ENCODE results near the gene PLA2G12A.

PLA2G12A gene

DNA sequence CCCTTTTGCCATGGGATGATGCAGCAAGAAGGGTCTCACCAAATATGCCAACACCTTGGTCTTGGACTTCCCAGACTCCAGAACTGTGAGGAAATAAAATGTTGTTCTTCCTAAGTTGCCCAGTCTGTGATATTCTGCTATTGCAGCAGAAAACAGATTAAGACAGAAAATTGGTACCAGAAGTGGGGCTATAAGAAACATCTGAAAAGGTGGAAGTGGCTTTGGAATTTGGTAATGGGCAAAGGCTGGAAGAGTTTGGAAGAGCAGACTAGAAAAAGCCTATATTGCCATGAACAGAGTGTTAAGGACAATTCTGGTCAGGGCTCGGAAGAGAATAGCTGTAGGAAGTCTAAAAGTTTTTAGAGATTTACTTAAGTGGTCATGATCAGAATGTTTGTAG is 54.0 kb downstream of the PLA2G12A start:
- no peak for DNase-seq

DNA sequence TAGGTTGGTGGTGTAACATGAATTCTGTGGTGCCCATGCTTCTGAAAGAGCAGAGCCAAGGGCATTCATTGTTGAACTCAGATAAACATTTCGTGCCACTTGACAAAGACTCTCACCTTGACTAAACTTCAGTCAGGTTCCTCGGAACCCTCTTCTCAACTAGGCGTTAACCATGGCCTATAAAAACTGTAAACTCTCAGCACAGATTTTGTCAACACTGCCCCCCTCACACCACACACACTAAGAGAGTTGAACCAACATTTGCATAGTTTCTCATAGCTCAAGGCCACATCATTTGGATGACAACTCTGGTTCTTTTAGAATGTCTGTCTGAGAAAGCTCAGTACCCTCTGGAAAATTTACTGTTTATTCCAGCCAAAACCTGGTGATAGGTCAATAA is 54.7 kb downstream of the PLA2G12A start:
- DNase-seq, result no peak

DNA sequence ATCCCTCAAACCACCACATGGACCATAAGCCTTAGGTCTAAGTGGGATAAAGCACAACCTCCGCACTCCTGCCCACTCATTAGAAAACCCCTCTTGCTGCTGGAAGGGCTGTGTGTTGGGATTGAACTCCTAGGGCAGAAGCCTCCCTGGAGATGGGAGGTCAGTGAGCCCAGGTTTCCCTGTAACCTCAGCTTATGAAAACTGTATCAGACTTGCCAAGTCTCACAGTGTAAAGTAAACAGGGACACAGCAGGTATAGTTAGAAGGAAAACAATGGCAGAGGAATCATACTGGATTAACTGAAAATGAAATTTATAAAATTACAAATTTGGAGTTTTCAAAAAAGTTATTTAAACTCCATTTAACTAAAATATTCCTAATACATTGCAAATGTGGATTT is 56.6 kb downstream of the PLA2G12A start:
- no peak for DNase-seq

DNA sequence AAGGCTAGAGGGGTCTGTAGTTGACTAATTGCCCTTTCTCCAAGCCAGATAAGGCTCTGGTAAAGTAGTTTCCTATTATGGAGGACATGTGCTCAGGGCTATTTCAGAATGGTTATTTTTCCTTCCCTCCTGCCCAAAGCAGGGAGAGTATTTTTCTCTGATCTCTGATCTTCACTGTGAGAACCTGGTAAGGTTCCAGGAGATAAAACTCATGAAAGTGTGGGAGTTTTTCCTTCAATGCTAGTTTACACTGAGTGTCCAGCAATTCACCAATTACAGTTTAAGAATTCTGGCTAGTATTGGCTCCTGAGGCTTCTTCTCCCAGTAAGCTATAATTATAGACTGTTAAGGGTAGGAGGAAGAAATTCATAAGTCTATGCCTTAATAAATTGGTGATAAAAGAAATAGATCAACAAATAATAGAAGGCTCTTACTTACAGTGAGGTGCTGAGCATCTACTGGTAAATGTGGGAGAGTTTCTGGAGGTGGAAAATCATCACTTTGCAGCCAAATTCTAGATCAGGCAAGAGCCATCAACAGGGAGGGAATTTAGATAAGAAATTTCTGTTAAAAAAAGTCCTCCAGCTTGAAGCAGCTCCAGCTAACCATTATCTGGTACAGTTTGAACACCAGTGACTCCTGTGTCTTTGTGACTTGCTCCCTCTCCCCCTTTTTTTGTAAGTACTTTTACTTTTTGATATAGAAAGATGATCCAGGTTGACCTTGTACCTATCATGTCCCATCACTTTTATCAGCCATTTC is 57.5 kb downstream of the PLA2G12A start:
- no peak for DNase-seq

DNA sequence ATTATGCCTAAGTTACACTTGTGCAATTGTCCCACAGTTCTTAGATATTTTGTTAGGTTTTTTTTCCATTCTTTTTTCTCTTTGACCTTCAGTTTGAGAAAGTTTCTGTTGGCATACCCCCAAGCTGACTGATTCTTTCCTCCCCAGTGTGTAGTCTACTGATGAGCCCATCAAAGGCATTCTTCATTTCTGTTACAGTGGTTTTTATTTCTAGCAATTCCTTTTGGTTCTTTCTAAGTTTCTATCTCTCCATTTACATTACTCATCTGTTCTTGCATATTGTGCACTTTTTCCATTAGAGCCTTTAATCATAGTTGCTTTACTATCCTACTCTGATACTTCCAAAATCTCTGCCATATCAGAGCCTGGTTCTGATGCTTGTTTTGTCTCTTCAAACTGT is 58.5 kb downstream of the PLA2G12A start:
- no peak for DNase-seq

DNA sequence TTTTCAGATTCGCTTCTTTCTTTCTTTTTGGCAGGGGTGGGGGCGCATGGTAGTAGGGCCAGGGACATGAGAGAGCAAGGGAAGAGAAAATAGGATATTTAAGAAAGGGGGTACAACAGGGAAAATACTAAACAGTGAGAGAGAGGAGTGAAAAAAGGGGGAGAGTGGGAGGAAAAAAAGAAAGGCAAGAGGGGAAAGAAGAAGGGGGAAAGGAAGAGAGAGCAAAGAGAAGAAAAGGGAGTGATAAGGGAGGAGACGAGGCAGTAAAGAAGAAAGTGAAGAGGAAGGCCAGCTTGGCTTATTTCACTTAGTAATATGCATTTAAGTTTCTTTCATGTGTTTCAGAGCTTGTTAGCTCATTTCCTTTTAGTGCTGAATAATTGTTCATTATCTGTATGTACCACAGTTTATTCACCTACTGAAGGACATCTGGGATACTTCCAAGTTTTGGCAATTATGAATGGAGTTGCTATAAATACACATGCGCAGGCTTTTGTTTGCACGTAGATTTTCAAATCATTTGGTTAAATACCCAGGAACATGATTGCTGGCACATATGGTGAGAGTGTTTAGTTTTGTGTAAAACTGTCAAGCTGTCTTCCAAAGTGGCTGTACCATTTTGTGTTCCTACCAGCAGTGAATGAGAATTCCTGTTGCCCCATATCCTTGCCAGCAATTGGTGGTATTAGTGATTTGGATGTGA is 63.9 kb downstream of the PLA2G12A start:
- DNase-seq, result peak; percentile 26

DNA sequence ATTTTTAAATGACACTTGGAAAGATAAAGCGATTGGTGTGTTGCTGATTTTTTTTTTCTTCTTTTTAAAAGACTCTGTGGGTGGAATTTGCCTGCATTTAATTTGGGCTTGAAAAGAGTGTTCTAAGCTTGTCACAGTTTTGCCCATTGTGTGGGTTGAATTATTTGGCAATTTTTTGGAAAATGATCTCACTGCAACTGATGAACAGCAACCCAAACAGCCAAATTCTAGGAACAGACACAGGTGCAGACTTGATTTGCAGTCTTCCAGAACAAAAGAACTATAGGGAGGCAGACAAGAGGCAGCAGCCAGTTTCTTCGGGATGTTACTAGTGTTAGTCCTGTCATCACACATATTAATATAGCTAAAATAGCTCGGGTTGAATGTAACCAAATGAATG is 67.1 kb downstream of the PLA2G12A start:
- no peak for DNase-seq

DNA sequence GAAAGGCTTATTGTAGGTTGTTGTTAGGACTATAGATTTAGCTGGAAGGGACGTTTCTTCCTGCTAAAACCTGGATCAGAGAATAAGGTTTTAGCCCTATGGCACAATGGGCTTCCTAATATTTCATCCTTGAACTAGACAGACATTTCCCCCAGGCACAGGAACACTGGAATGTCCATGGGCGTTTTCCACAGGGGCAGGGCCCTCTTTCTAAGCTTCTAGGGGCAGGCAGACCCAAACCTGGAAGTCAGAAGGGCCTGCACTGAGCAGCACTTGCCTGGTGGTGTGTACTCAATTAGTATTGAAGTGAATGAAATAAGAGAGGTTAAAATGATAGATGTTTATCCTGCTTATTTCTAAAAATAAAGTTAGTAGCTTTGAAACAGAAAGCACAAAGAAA is 67.8 kb downstream of the PLA2G12A start:
- no peak for DNase-seq

All from NCI-H774 (cell line).